GM23338 (cell line): Measurements from ENCODE around the gene PSORS1C2. TPM values are rescaled to one million over a fixed set of nuclear protein-coding genes. Genes with fewer than 3 reads are reported as not detected.

Source experiments
- ATAC-seq: fragments of 200-7000 bp; cut with Tn5 transposase; 3 replicates; pipeline ENCODE4 v1.9.1; 2020
- DNase-seq: peaks from one replicate; pipeline ENCODE4 v3.0.0-alpha.2; 2015; ENCODE audit warnings: low spot score
- H2AFZ ChIP-seq: fragments of 200-600 bp; sonication (generic); 2 replicates; pipeline ENCODE4 v1.8.0; 2016; ENCODE audit warnings: antibody characterized with exemption, mild to moderate bottlenecking, moderate library complexity
- H3F3A ChIP-seq: fragments of 200-600 bp; sonication (generic); replicated peaks from 2 replicates; pipeline ENCODE4 v1.8.0; 2017; ENCODE audit warnings: antibody characterized with exemption, mixed run types, low read depth
- H3K27ac ChIP-seq: fragments of 200-600 bp; sonication (generic); 2 replicates; pipeline ENCODE4 v1.6.1; 2016; ENCODE audit warnings: low read depth
- H3K27me3 ChIP-seq: fragments of 200-600 bp; sonication (generic); 2 replicates; pipeline ENCODE4 v1.8.0; 2016; ENCODE audit warnings: mild to moderate bottlenecking, mixed run types, moderate library complexity; ENCODE audit not compliant: insufficient read depth
- H3K36me3 ChIP-seq: fragments of 200-600 bp; sonication (generic); 2 replicates; pipeline ENCODE4 v1.8.0; 2016; ENCODE audit warnings: mild to moderate bottlenecking; ENCODE audit not compliant: insufficient read depth
- H3K4me1 ChIP-seq: fragments of 200-600 bp; sonication (generic); 2 replicates; pipeline ENCODE4 v1.8.0; 2016; ENCODE audit warnings: mild to moderate bottlenecking, moderate library complexity; ENCODE audit not compliant: insufficient read depth
- H3K4me2 ChIP-seq: fragments of 200-600 bp; sonication (generic); 2 replicates; pipeline ENCODE4 v1.7.1; 2017; ENCODE audit warnings: mixed run types
- H3K4me3 ChIP-seq: fragments of 200-600 bp; sonication (generic); 2 replicates; pipeline ENCODE4 v1.6.1; 2016; ENCODE audit warnings: mixed run types
- H3K79me2 ChIP-seq: fragments of 200-600 bp; sonication (generic); replicated peaks from 2 replicates; pipeline ENCODE4 v1.8.0; 2017; ENCODE audit warnings: mild to moderate bottlenecking; ENCODE audit not compliant: insufficient read depth
- H3K9me2 ChIP-seq: fragments of 200-600 bp; sonication (generic); 2 replicates; pipeline ENCODE4 v1.8.0; 2017; ENCODE audit not compliant: insufficient read depth
- H4K20me1 ChIP-seq: fragments of 200-600 bp; sonication (generic); replicated peaks from 2 replicates; pipeline ENCODE4 v1.8.0; 2017; ENCODE audit warnings: mild to moderate bottlenecking; ENCODE audit not compliant: insufficient read depth
- H3K27ac Mint-ChIP-seq: 2 replicates; pipeline ENCODE4 v1.8.0; 2020; ENCODE audit warnings: inconsistent platforms, mild to moderate bottlenecking, moderate library complexity, mixed read lengths
- H3K27me3 Mint-ChIP-seq: 3 replicates; pipeline ENCODE4 v1.8.0; 2022; ENCODE audit warnings: low read depth, mild to moderate bottlenecking, moderate library complexity, mixed read lengths, inconsistent platforms; ENCODE audit not compliant: insufficient read depth, poor library complexity
- H3K36me3 Mint-ChIP-seq: 3 replicates; pipeline ENCODE4 v1.8.0; 2021; ENCODE audit warnings: low read depth, mild to moderate bottlenecking, inconsistent platforms, moderate library complexity, mixed read lengths
- H3K4me1 Mint-ChIP-seq: 3 replicates; pipeline ENCODE4 v1.8.0; 2020; ENCODE audit warnings: mild to moderate bottlenecking, inconsistent platforms, mixed read lengths
- H3K4me3 Mint-ChIP-seq: 3 replicates; pipeline ENCODE4 v1.8.0; 2021; ENCODE audit warnings: moderate library complexity, mild to moderate bottlenecking, inconsistent platforms, mixed read lengths
- H3K9me3 Mint-ChIP-seq: 3 replicates; pipeline ENCODE4 v1.8.0; 2020; ENCODE audit warnings: moderate library complexity, mild to moderate bottlenecking, inconsistent platforms, mixed read lengths
- EZH2phosphoT487 ChIP-seq: fragments of 200-600 bp; sonication (generic); IDR thresholded peaks from one replicate; pipeline ENCODE4 v1.8.1; 2018; ENCODE audit warnings: antibody characterized with exemption; ENCODE audit not compliant: unreplicated experiment
- POLR2AphosphoS5 ChIP-seq: IDR thresholded peaks from 2 replicates; pipeline ENCODE4 v1.6.1; 2016; ENCODE audit warnings: antibody characterized with exemption, low read depth
- ZNF331 ChIP-seq: fragments of 250-450 bp; sonication (Bioruptor Pico); IDR thresholded peaks from 2 replicates; pipeline ENCODE4 v1.5.0; 2020; ENCODE audit warnings: low read depth, mild to moderate bottlenecking, moderate library complexity
- polyA plus RNA-seq: library from polyadenylated mRNA; unstranded; fragments of >200 nt; fragmentation: Nextera tagmentation; extraction: Ambion mirVana; gene quantifications from 2 replicates; pipeline ENCODE4 v1.2.1, GENCODE V29; 2016
- total RNA-seq: library from RNA; depleted of rRNA; stranded (reverse); fragments of >200 nt; shearing (Covaris generic); gene quantifications from 2 replicates; pipeline ENCODE4 v1.2.3, GENCODE V29; 2014
- TF ChIP-seq, protein P1 (sequence below), 2 experiments: fragments of 200-600 bp in 1 of 2; sonication (generic) in 1 of 2; conservative IDR thresholded peaks; 2 replicates each; pipeline versions ENCODE4 v1.5.1 to v1.6.1; 2016 to 2017; ENCODE audit warnings: antibody characterized with exemption in 2 of 2, low read depth in 2 of 2, mild to moderate bottlenecking in 2 of 2, moderate library complexity in 1 of 2
- TF ChIP-seq, protein P2 (sequence below): IDR thresholded peaks from one replicate; pipeline ENCODE4 v1.6.1; 2018; ENCODE audit warnings: antibody characterized with exemption; ENCODE audit not compliant: unreplicated experiment
- TF ChIP-seq, protein P3 (sequence below): fragments of 250-450 bp; sonication (Bioruptor Pico); IDR thresholded peaks from 2 replicates; pipeline ENCODE4 v1.5.0; 2020; ENCODE audit warnings: mild to moderate bottlenecking, moderate library complexity

The PSORS1C2 gene
- total and polyA plus RNA-seq, 2 experiments from 2014 or later = 0.47 TPM; not detected in 1

DNA sequence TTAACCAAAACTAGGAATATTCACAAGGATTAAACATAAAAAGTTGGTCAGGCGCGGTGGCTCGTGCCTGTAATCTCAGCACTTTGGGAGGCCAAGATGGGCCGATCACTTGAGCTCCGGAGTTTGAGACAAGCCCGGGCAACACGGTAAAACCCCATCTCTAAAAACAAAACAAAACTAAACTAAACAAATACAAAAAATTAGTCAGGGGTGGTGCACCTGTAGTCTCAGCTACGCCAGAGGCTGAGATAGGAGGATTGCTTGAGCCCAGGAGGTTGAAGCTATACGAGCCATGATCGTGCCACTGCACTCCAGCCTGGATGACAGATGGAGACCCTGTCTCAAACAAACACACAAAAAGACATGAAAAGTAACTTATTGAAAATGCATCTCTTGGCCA lies 3.2 kb downstream of the PSORS1C2 start:
- Histone ChIP-seq H3K4me2 (no peak overlapping the region), H3K4me3 (no peak overlapping the region), H3K4me1 (0 out of 2 replicates have a peak, but pooled peaks cover 7% of the 10 kb centered on the region), H3K36me3 (no peaks in the 10 kb centered on the region), H3K79me2 (no peaks in the 10 kb centered on the region), H4K20me1 (no peaks in the 10 kb centered on the region), H3K27ac (no peak overlapping the region), H3K27me3 (no peaks in the 10 kb centered on the region), H2AFZ (no peak overlapping the region), H3F3A (no peaks in the 10 kb centered on the region), H3K9me2 (0 out of 2 replicates have a peak, but pooled peaks cover 3% of the 10 kb centered on the region)
- Mint-ChIP-seq H3K27ac (no peak overlapping the region), H3K4me3 (no peak overlapping the region), H3K9me3 (peaks cover 8% of the 10 kb centered on the region), H3K4me1 (peaks cover 28% of the 10 kb centered on the region), H3K27me3 (peaks cover 12% of the 10 kb centered on the region), H3K36me3 (0 out of 3 replicates have a peak, but pooled peaks cover 3% of the 10 kb centered on the region)
- DNase-seq (no peak), ATAC-seq (no peak)
- no peak for TF ChIP-seq POLR2AphosphoS5
- TF ChIP-seq, protein P1, sequence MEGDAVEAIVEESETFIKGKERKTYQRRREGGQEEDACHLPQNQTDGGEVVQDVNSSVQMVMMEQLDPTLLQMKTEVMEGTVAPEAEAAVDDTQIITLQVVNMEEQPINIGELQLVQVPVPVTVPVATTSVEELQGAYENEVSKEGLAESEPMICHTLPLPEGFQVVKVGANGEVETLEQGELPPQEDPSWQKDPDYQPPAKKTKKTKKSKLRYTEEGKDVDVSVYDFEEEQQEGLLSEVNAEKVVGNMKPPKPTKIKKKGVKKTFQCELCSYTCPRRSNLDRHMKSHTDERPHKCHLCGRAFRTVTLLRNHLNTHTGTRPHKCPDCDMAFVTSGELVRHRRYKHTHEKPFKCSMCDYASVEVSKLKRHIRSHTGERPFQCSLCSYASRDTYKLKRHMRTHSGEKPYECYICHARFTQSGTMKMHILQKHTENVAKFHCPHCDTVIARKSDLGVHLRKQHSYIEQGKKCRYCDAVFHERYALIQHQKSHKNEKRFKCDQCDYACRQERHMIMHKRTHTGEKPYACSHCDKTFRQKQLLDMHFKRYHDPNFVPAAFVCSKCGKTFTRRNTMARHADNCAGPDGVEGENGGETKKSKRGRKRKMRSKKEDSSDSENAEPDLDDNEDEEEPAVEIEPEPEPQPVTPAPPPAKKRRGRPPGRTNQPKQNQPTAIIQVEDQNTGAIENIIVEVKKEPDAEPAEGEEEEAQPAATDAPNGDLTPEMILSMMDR (conservative IDR thresholded peaks at IDR 0.05; ENCODE audit: low read depth in 2 of 2) = no peak
- no peak for TF ChIP-seq EZH2phosphoT487
- TF ChIP-seq, protein P2, sequence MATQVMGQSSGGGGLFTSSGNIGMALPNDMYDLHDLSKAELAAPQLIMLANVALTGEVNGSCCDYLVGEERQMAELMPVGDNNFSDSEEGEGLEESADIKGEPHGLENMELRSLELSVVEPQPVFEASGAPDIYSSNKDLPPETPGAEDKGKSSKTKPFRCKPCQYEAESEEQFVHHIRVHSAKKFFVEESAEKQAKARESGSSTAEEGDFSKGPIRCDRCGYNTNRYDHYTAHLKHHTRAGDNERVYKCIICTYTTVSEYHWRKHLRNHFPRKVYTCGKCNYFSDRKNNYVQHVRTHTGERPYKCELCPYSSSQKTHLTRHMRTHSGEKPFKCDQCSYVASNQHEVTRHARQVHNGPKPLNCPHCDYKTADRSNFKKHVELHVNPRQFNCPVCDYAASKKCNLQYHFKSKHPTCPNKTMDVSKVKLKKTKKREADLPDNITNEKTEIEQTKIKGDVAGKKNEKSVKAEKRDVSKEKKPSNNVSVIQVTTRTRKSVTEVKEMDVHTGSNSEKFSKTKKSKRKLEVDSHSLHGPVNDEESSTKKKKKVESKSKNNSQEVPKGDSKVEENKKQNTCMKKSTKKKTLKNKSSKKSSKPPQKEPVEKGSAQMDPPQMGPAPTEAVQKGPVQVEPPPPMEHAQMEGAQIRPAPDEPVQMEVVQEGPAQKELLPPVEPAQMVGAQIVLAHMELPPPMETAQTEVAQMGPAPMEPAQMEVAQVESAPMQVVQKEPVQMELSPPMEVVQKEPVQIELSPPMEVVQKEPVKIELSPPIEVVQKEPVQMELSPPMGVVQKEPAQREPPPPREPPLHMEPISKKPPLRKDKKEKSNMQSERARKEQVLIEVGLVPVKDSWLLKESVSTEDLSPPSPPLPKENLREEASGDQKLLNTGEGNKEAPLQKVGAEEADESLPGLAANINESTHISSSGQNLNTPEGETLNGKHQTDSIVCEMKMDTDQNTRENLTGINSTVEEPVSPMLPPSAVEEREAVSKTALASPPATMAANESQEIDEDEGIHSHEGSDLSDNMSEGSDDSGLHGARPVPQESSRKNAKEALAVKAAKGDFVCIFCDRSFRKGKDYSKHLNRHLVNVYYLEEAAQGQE = no peak
- TF ChIP-seq, protein P3, sequence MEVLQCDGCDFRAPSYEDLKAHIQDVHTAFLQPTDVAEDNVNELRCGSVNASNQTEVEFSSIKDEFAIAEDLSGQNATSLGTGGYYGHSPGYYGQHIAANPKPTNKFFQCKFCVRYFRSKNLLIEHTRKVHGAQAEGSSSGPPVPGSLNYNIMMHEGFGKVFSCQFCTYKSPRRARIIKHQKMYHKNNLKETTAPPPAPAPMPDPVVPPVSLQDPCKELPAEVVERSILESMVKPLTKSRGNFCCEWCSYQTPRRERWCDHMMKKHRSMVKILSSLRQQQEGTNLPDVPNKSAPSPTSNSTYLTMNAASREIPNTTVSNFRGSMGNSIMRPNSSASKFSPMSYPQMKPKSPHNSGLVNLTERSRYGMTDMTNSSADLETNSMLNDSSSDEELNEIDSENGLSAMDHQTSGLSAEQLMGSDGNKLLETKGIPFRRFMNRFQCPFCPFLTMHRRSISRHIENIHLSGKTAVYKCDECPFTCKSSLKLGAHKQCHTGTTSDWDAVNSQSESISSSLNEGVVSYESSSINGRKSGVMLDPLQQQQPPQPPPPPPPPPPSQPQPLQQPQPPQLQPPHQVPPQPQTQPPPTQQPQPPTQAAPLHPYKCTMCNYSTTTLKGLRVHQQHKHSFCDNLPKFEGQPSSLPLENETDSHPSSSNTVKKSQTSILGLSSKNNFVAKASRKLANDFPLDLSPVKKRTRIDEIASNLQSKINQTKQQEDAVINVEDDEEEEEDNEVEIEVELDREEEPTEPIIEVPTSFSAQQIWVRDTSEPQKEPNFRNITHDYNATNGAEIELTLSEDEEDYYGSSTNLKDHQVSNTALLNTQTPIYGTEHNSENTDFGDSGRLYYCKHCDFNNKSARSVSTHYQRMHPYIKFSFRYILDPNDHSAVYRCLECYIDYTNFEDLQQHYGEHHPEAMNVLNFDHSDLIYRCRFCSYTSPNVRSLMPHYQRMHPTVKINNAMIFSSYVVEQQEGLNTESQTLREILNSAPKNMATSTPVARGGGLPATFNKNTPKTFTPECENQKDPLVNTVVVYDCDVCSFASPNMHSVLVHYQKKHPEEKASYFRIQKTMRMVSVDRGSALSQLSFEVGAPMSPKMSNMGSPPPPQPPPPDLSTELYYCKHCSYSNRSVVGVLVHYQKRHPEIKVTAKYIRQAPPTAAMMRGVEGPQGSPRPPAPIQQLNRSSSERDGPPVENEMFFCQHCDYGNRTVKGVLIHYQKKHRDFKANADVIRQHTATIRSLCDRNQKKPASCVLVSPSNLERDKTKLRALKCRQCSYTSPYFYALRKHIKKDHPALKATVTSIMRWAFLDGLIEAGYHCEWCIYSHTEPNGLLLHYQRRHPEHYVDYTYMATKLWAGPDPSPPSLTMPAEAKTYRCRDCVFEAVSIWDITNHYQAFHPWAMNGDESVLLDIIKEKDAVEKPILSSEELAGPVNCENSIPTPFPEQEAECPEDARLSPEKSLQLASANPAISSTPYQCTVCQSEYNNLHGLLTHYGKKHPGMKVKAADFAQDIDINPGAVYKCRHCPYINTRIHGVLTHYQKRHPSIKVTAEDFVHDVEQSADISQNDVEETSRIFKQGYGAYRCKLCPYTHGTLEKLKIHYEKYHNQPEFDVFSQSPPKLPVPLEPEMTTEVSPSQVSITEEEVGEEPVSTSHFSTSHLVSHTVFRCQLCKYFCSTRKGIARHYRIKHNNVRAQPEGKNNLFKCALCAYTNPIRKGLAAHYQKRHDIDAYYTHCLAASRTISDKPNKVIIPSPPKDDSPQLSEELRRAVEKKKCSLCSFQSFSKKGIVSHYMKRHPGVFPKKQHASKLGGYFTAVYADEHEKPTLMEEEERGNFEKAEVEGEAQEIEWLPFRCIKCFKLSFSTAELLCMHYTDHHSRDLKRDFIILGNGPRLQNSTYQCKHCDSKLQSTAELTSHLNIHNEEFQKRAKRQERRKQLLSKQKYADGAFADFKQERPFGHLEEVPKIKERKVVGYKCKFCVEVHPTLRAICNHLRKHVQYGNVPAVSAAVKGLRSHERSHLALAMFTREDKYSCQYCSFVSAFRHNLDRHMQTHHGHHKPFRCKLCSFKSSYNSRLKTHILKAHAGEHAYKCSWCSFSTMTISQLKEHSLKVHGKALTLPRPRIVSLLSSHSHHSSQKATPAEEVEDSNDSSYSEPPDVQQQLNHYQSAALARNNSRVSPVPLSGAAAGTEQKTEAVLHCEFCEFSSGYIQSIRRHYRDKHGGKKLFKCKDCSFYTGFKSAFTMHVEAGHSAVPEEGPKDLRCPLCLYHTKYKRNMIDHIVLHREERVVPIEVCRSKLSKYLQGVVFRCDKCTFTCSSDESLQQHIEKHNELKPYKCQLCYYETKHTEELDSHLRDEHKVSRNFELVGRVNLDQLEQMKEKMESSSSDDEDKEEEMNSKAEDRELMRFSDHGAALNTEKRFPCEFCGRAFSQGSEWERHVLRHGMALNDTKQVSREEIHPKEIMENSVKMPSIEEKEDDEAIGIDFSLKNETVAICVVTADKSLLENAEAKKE (CRISPR knock-in tag) = no peak
- no peak for TF ChIP-seq ZNF331 (CRISPR knock-in tag)
